Measurements from ENCODE around the gene NR4A1. TPM values are rescaled to one million over a fixed set of nuclear protein-coding genes. Genes with fewer than 3 reads are reported as not detected.

The NR4A1 gene
- total RNA-seq, 1 experiment from 2014 or later = 90.7 TPM

GRCh38 chr12:52073531-52074381, 22.5 kb downstream of the NR4A1 start:
- H2AFZ ChIP-seq (ENCODE audit: low read length) = no peak overlapping the region
- intact Hi-C loops (cut with micrococcal nuclease) = no loop called here
- TF ChIP-seq EZH2 (IDR thresholded peaks at IDR 0.05; ENCODE audit: low read length, unreplicated experiment) = no peak
- TF ChIP-seq CTCF (conservative IDR thresholded peaks at IDR 0.05; ENCODE audit: low read depth, low read length) = no peak
- no peak for TF ChIP-seq EZH2phosphoT487 (IDR thresholded peaks at IDR 0.05; ENCODE audit: borderline replicate concordance, low read length)
- BruUV-seq (replicated peaks) = no TSS peak
- POLR2A ChIA-PET (ENCODE audit: unreplicated experiment) = no interaction called here
- no peaks in the 10 kb centered on the region for H3F3A ChIP-seq (ENCODE audit: low read length, unreplicated experiment)
- H3K9me3 ChIP-seq (ENCODE audit: low read length) = no peaks in the 10 kb centered on the region
- CTCF ChIA-PET = no interaction called here
- H3K4me2 ChIP-seq (ENCODE audit: low read length) = no peak overlapping the region
- peaks cover 81% of the 10 kb centered on the region for H3K79me2 ChIP-seq (ENCODE audit: low read length)
- H4K20me1 ChIP-seq (ENCODE audit: low read length) = peaks cover 35% of the 10 kb centered on the region
- DNase-seq (peak; percentile 13), ATAC-seq (no peak)
- H3K4me3 ChIP-seq (ENCODE audit: low read length) = no peak overlapping the region
- H3K9ac ChIP-seq (ENCODE audit: low read length) = no peak overlapping the region
- H3K27ac ChIP-seq (ENCODE audit: low read length) = no peak overlapping the region
- no peaks in the 10 kb centered on the region for H3K27me3 ChIP-seq (ENCODE audit: low read length)
- H3K9me2 ChIP-seq (replicated peaks; ENCODE audit: low read length) = no peaks in the 10 kb centered on the region
- H3K4me1 ChIP-seq (ENCODE audit: insufficient read depth, low read length) = peaks cover 31% of the 10 kb centered on the region
- H3K36me3 ChIP-seq (ENCODE audit: low read depth, low read length) = peaks cover 37% of the 10 kb centered on the region

GRCh38 chr12:52074971-52075724, 23.9 kb downstream of the NR4A1 start:
- peaks cover 77% of the 10 kb centered on the region for H3K79me2 ChIP-seq (ENCODE audit: low read length)
- POLR2A ChIA-PET (ENCODE audit: unreplicated experiment) = no interaction called here

More at GRCh38 chr12:52074971-52075724, 23.9 kb downstream of the NR4A1 start:
- DNase-seq (peak; percentile 71), ATAC-seq (peak; percentile 84)
- Histone ChIP-seq H3K4me1 (ENCODE audit: insufficient read depth, low read length) (peaks cover 28% of the 10 kb centered on the region), H3K4me2 (ENCODE audit: low read length) (peak overlapping the region; percentile 11; the same call in 1 of the 2 replicates), H3K9me3 (ENCODE audit: low read length) (no peaks in the 10 kb centered on the region), H3K9me2 (replicated peaks; ENCODE audit: low read length) (no peaks in the 10 kb centered on the region), H3K27ac (ENCODE audit: low read length) (peak overlapping the region; percentile 24; the same call in 1 of the 2 replicates), H2AFZ (ENCODE audit: low read length) (no peak overlapping the region), H3K27me3 (ENCODE audit: low read length) (no peaks in the 10 kb centered on the region), H3K9ac (ENCODE audit: low read length) (no peak overlapping the region), H3K4me3 (ENCODE audit: low read length) (no peak overlapping the region), H3K36me3 (ENCODE audit: low read depth, low read length) (peaks cover 37% of the 10 kb centered on the region), H3F3A (ENCODE audit: low read length, unreplicated experiment) (no peaks in the 10 kb centered on the region), H4K20me1 (ENCODE audit: low read length) (peaks cover 35% of the 10 kb centered on the region)
- intact Hi-C loops (cut with micrococcal nuclease) = no loop called here
- BruUV-seq (replicated peaks) = no TSS peak
- CTCF ChIA-PET = interaction anchor here (0.8 kb wide), 1 partner anchor 50 kb away, joined by 3 read pairs; no protein-coding TSS in a partner anchor
- TF ChIP-seq CTCF (conservative IDR thresholded peaks at IDR 0.05; ENCODE audit: low read depth, low read length) (no peak), EZH2phosphoT487 (IDR thresholded peaks at IDR 0.05; ENCODE audit: borderline replicate concordance, low read length) (no peak), EZH2 (IDR thresholded peaks at IDR 0.05; ENCODE audit: low read length, unreplicated experiment) (no peak)
